ENCODE data around the gene TMEFF1.

- TF ChIP-seq POLR2AphosphoS5 (IDR thresholded peaks at IDR 0.05) (no peak), POLR2A (IDR thresholded peaks at IDR 0.05) (no peak), CTCF (IDR thresholded peaks at IDR 0.05) (no peak), EP300 (IDR thresholded peaks at IDR 0.05) (no peak)
Observed at GRCh38 chr9:100587375-100587774, 114.4 kb downstream of the TMEFF1 start.

Measured in sigmoid colon (tissue), 4 donors.